Measurements from ENCODE around the gene SETD3.

DNA sequence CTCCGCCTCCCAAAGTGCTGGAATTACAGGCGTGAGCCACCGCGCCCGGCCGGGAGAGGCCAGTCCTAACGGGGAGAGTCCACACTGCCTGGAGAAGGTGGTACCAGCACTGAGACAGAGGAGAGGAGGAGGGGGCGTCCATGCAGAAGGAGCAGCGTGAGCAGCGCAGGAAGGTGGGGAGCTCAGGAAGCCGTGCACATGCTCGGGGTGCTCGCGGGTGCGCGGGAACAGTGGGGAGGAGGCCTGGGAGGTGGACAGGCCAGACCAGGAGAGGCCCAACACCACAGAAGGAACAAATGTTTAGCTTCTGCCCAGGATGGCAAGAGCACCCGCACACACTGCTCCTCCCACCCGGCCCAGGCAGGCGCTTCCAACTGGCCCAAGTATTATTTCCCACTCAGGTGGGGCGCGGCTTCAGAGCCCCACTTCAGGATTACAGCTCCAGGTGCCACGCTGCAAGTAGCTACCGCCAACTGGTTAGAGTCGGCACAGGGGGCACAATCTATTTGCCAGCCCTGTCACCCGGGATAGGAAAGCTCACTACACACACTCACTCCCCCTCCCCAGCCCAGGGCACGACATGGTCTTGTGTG lies 127.9 kb downstream of the SETD3 start:
- no peak for TF ChIP-seq POLR2A (IDR thresholded peaks at IDR 0.05)
- TF ChIP-seq, protein P1, sequence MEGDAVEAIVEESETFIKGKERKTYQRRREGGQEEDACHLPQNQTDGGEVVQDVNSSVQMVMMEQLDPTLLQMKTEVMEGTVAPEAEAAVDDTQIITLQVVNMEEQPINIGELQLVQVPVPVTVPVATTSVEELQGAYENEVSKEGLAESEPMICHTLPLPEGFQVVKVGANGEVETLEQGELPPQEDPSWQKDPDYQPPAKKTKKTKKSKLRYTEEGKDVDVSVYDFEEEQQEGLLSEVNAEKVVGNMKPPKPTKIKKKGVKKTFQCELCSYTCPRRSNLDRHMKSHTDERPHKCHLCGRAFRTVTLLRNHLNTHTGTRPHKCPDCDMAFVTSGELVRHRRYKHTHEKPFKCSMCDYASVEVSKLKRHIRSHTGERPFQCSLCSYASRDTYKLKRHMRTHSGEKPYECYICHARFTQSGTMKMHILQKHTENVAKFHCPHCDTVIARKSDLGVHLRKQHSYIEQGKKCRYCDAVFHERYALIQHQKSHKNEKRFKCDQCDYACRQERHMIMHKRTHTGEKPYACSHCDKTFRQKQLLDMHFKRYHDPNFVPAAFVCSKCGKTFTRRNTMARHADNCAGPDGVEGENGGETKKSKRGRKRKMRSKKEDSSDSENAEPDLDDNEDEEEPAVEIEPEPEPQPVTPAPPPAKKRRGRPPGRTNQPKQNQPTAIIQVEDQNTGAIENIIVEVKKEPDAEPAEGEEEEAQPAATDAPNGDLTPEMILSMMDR (IDR thresholded peaks at IDR 0.05) = no peak
